DMS 273 (cell line): Measurements from ENCODE around the gene CHRNA10.

Source experiments
- DNase-seq: peaks from one replicate; lab custom pipeline; 2025; ENCODE audit not compliant: unreplicated experiment; lab: John Stamatoyannopoulos, UW

Gene CHRNA10

DNA sequence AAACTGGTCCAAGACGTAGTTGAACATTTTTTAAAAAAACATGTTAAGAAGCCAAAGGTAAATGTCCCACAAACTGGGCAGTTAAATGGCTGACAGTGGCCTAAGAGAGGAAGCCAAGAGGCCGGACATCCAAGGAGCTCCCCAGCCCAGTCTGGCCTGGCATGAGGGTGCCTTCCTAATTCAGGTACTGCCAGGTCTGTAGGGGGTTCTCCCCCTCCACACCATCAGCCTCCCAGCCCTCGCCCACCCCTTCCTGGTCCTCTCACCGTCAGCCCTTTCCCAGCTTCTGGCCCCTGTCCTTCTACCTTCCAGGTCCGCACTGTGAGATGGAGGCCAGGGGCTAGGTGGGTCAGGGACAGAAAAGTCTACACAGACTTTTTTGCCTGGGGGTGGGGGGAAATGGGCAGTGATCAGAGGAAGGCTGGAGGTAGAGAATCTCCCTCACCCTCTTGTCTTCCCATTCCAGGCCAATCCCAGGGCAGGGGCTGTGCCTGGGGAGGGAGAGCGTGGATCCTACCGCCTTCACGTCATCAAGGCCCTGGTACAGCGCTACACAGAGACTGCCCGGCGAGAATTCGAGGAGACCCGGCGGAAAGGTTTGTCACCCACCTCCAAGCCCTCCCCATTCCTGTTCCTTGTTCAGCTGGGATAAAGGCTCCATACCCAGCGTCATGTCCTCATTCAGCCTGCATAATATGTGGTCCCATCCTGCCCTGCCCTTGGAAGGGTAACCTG, 35.4 kb downstream of the CHRNA10 start:
- no peak for DNase-seq

DNA sequence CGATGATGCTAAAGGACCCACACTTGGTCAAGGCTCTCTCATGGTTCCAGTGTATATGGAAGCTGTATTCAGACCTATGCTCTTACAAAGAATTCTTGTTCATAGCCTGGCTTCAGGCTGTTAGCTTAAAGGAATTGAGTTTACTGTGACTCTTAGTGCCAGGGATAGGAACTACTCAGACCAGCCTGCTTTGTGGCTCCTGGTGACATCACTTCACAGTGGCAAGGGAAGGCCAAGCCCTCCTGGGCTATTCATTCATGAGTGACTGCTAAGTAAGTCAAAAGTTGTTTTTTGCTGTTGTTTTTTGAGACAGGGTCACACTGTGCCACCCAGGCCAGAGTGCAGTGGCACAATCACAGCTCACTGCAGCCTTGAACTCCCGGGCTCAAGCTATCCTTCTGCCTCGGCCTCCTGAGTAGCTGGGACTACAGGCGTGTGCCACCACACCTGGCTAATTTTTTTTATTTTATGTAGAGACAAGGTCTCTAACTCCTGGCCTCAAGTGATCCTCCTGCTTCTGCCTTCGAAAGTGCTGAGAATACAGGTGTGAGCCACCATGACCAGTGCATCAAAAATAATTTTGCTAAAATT, 39.0 kb downstream of the CHRNA10 start:
- DNase-seq: no peak

DNA sequence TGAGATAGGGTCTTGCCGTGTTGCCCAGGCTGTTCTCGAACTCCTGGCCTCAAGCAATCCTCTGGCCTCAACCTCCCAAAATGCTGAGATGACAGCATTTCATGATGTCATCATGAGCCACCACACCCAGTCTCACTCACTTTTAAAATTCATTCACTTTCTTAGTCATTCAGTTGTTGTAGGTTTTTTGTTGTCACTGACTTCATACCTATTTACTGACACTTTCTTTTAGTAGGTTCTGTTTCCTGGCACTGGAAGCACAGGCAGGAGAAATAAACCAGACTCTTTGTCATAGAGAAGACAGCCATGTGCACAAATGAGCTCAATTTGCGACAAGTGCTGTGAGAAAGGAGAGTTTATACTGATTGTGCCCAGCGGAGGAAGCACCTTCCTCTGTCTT, 39.9 kb downstream of the CHRNA10 start:
- DNase-seq: no peak

- no peak for DNase-seq
Observed at GRCh38 chr11:3627291-3627690, 43.9 kb downstream of the CHRNA10 start.

- no peak for DNase-seq
Observed at GRCh38 chr11:3626250-3626960, 44.8 kb downstream of the CHRNA10 start.

DNA sequence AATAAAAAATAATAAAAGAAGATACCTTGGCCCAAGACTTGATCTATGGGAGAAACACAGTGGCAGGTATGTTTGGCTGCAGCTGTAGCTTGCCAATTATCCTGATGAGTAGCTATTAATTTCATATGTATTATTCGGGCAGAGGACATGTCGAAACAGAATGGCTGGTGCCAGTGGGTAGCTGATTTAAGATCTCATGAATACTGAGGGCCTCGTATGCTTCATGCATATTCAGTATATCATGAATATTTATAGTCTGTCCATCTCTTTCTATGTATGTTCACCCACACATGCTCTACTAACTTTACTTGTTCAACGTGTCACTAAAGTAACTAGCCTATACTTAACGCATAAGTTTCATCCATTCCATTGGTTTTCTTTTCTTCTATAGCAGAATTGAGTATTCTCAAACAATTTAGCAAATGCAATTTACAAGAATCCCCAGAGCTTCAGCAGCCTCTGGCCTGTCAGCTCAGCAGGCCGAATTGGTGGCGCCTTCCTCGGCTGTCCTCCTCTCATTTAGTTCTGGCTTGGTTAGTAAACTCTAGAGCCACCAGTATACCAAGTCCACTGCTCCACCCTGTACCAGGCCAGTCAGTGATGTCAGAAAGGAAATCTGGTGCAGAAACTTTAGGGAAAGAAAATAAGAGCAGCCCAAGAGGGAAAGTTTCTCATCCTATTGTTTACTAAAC, 47.3 kb downstream of the CHRNA10 start:
- DNase-seq: peak; percentile 14

GRCh38 chr11:3623121-3623520, 48.1 kb downstream of the CHRNA10 start:
- DNase-seq: no peak

- DNase-seq: no peak
Observed at GRCh38 chr11:3622521-3622920, 48.7 kb downstream of the CHRNA10 start.

- no peak for DNase-seq
Observed at GRCh38 chr11:3617990-3618389, 53.2 kb downstream of the CHRNA10 start.

DNA sequence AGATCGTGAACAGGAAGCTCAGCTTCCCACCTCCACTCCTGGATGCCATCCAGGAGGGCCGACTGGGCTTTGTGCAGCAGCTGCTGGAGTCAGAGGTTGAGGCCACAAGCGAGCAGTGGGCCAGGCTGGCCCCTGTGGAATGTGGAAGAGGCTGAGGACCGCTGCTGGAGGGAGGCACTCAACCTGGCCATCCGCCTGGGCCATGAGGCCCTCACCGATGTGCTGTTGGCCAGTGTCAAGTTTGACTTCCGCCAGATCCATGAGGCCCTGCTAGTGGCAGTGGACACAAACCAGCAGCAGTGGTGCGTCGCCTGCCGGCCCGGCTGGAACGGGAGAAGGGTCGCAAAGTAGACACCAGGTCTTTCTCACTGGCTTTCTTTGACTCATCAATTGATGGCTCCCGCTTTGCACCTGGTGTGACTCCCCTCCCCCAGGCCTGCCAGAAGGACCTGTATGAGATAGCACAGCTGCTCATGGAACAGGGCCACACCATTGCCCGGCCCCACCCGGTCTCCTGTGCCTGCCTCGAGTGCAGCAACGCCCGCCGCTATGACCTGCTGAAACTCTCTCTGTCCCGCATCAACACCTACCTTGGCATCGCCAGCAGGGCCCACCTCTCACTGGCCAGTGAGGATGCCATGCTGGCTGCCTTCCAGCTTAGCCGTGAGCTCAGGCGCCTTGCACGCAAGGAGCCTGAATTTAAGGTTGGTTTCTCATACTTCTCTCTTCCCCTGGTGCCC, 54.3 kb downstream of the CHRNA10 start:
- peak; percentile 20 for DNase-seq

GRCh38 chr11:3615998-3616397, 55.2 kb downstream of the CHRNA10 start:
- DNase-seq: peak; percentile 51
